GM18520 (cell line): ENCODE measurements around the gene CD70.
"Not testable (repeated sequence)": the region's sequence is repeated elsewhere in the genome, so short reads cannot be mapped to it uniquely, and the experiment has no call there.

Experiments
- ATAC-seq: cut with Tn5 transposase; IDR thresholded peaks from one replicate; pipeline ENCODE4 v1.9.1; 2021; ENCODE audit not compliant: unreplicated experiment

Gene CD70

GRCh38 chr19:6572217-6572616, 18.7 kb downstream of the CD70 start:
- ATAC-seq, result no peak

GRCh38 chr19:6571167-6571566, 19.8 kb downstream of the CD70 start:
- no peak for ATAC-seq

- no peak for ATAC-seq
These were observed 20.2 kb downstream of the CD70 start for GRCh38 chr19:6570764-6571163.

GRCh38 chr19:6568816-6569215, 22.1 kb downstream of the CD70 start:
- no peak for ATAC-seq

GRCh38 chr19:6568010-6568526, 22.9 kb downstream of the CD70 start:
- ATAC-seq, result no peak

- ATAC-seq, result not testable (repeated sequence)
These were observed 24.2 kb downstream of the CD70 start for GRCh38 chr19:6566727-6567126.

- no peak for ATAC-seq
These were observed 26.6 kb downstream of the CD70 start for GRCh38 chr19:6564393-6564792.

- ATAC-seq, result not testable (repeated sequence)
These were observed 28.5 kb downstream of the CD70 start for GRCh38 chr19:6562437-6562836.

GRCh38 chr19:6556480-6557195, 34.3 kb downstream of the CD70 start:
- no peak for ATAC-seq

- no peak for ATAC-seq
These were observed 34.9 kb downstream of the CD70 start for GRCh38 chr19:6556043-6556449.

GRCh38 chr19:6551607-6552450, 39.1 kb downstream of the CD70 start:
- ATAC-seq, result no peak

GRCh38 chr19:6551091-6551490, 39.9 kb downstream of the CD70 start:
- no peak for ATAC-seq

GRCh38 chr19:6550679-6551078, 40.3 kb downstream of the CD70 start:
- not testable (repeated sequence) for ATAC-seq

- ATAC-seq, result no peak
These were observed 47.0 kb downstream of the CD70 start for GRCh38 chr19:6543866-6544347.

- ATAC-seq, result no peak
These were observed 49.8 kb downstream of the CD70 start for GRCh38 chr19:6540918-6541689.

- ATAC-seq, result no peak
These were observed 51.4 kb downstream of the CD70 start for GRCh38 chr19:6539514-6539913.
